GM19463 (cell line): ENCODE data around the gene PDIA6.
"Not testable (repeated sequence)": the region's sequence is repeated elsewhere in the genome, so short reads cannot be mapped to it uniquely, and the experiment has no call there.

Experiments used
- ATAC-seq: cut with Tn5 transposase; IDR thresholded peaks from one replicate; pipeline ENCODE4 v1.9.1; 2021; ENCODE audit warnings: mild to moderate bottlenecking, moderate library complexity; ENCODE audit not compliant: unreplicated experiment

The PDIA6 gene

DNA sequence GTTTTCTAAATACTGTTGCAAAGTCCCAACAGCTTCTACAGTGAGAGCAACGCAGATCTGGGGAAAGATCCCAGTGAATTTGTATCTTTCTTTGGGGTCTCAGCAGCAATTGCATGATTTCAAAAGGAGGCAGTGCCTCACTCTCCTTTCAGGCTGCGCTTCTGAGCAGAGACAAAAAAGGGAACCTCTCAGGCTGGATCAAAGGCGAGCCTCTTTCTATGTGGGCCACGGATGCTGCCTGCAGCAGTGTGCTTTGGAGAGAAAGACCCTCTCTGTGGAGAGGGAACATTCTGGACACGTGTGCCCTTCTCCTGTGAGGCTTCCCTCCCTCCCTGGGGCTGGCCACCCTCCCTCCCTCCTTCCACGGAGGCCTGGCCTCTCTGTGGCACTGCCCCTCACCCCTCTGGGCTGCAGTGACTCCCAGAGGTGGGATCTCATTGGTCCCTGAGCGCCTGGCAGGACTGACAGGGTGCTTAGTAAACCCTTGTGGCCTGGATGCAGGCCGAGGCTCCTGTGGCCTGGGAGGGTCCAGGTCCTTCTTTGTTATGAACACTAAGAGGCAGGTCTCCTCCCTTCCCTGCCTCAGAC lies 21.6 kb upstream of the PDIA6 start:
- ATAC-seq, result no peak

DNA sequence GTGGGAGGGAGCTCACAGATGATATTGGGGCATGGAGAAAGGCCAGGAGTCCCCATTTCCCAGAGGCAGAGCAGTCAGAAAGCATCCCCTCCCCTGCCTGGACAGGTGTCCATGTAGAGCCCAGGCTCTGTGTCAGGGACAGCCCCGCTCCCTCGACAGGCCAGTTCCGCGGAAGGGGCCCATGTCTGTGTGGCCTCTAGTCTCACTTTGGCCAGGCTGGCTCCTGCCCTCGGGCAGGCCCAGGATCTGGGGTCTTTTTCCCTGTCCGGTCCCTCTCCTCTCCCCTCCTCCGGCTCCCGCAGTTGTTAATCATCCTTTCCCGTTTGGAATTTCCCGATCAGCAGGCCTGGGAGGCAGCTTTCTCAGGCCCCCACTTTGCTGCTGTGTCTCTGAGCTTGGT lies 20.4 kb upstream of the PDIA6 start:
- no peak for ATAC-seq

DNA sequence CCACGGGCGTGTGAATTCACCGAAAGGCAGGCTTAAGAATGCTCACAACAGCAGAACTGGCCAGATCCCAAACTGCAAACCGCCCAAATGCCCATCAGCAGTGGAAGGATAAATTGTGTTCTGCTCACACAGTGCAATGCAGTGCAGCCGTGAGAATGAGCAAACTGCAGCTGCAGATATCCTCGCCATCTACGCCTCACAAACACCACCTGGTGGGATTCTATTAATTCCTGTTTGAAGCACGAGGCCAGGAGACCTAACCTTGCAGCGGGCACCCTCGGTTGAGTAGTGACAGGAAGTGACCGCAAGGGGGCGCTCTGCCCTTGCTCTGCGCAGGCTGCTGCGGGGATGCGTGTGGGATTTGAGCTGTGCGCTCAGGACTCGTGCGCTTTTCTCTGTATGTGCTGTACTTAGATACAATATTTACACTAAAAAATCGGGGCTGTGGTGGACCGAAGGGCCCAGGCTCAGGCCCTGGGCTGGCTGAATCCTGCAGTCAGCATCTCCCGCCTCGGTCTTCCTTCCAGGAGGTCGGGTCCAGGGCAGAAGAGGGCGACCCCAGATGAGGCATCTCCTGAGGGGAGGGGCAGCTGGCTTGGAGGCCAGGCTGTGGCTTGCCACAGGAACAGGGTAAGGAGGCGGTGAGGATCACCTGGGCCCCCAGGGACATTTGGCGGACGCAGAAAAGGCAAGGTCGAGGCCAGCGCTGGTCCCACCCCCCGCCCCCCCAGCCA lies 19.8 kb upstream of the PDIA6 start:
- ATAC-seq, result peak; percentile 84

DNA sequence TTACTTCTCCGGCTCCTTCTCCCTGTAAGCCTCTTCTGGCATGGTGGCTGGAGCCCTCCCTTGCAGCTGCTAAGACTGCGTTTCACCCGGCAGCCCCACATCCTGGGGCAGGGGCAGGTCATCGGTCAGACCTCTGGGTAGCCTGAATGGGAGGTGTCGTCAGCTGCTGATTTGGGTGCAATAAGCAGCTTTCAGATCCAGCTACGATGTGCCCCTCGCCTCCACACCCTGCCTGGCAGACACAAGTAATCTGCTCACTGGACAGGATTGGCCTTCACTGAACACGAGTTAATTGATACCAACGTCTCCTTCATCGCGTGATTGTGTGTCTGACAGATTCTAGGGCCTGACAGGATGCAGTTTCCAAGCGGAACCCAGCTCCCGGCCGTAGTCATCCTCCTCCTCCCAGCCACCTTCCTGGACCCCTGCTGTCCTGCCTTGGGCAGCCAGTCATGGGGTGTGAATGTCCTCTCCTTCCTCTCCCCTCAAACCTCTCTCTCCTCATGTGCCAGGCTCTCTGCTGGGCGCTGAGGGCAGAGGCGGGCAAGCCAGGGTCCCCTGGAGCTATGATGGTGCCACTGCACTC lies 18.9 kb upstream of the PDIA6 start:
- no peak for ATAC-seq

- ATAC-seq, result no peak
Observed at GRCh38 chr2:10830641-10831399, 18.2 kb upstream of the PDIA6 start.

DNA sequence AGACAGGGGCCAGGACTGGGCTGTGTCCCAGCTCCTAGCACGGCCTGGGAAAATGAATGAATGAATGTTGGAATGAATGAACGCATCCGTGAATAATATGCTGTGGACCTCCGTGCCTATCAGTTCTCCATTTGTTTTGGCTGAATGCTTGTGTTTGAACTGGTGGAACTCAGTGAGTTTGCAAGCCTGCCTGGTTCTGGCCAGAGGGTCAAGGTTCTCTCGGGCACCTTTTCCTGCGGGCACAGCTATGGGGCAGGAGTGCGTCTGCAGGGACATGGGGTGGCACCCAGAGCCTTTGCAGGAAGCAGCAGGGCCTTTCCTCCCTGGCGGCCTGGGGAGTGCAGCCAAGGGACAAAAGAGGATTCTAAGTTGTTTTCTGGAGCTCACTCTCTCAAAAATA lies 17.6 kb upstream of the PDIA6 start:
- ATAC-seq, result no peak

DNA sequence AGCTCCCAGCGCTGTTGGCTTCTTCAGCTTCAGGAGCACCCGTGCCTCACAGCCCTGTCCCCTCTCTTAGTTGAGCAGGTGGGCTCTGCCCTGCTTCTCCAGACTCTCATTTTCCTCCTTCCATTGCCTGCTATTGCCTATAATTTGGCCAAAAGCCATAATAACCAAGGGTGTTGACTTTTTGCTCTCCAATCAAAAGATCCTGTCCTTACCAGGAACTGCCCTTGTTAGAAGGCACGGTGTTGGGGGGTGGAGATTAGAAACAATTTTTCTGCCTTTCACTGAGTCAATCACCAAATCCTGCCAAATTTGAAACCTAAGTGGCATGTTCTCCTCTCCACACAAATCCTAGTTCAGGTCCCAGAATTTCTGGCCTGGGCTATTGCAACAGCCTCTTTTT lies 16.7 kb upstream of the PDIA6 start:
- ATAC-seq, result no peak

GRCh38 chr2:10828346-10828745 lies 15.8 kb upstream of the PDIA6 start:
- ATAC-seq, result no peak

GRCh38 chr2:10826625-10827024 lies 14.0 kb upstream of the PDIA6 start:
- ATAC-seq, result no peak

- ATAC-seq, result no peak
Observed at GRCh38 chr2:10826026-10826425, 13.4 kb upstream of the PDIA6 start.

DNA sequence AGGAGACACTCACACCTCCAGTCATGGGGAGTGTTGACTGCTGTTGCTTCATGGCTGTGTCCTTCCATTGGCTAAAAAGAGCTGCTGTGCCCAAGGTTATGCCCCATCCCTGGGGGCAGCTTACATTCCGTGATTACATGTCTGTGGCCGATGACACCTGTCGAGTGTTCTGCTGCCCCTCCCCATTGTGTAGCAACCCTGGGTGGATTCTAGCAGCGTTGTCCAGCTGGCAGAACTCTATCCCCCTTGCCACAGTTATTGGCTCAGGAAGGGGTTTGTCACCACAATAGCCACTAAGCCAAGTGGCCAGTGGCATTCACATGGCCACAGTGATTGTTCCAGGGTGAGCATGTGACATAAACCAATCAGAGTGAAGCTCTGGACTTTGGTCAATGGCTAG lies 11.6 kb upstream of the PDIA6 start:
- no peak for ATAC-seq

DNA sequence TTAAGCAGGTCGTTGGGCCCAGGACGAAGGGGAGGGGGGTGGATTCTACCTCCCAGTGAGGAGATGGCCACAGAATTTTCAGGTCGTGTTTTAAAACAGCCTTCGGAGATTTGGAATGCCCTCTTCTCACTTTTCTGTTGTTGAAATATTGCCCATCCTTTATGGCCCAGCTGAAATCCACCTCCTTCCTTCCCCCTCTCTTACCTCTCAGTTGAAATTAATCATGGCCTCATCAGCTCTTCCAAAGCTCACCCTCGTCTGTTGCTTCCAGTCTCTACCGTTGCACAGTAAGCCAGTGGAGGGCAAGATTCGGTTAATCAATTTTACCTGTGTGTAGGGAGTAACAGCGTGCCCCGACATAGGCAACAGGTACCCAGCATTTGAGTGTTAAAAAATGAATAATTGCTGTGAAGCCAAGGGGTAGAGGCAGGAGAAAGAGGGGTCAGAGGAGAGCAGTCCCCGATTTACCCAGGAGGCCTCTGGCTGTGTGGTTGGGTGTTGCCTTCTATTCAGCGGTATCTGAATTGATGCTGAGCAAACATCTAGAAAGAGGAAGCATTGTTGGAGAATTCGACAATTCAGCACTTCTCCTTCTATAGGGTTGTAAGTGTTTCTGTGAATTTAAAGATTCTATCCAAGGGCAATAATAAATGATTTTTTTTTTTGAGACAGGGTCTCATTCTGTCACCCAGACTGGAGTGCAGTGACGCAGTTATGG lies 8.6 kb upstream of the PDIA6 start:
- no peak for ATAC-seq

GRCh38 chr2:10820562-10820961 lies 8.0 kb upstream of the PDIA6 start:
- no peak for ATAC-seq

DNA sequence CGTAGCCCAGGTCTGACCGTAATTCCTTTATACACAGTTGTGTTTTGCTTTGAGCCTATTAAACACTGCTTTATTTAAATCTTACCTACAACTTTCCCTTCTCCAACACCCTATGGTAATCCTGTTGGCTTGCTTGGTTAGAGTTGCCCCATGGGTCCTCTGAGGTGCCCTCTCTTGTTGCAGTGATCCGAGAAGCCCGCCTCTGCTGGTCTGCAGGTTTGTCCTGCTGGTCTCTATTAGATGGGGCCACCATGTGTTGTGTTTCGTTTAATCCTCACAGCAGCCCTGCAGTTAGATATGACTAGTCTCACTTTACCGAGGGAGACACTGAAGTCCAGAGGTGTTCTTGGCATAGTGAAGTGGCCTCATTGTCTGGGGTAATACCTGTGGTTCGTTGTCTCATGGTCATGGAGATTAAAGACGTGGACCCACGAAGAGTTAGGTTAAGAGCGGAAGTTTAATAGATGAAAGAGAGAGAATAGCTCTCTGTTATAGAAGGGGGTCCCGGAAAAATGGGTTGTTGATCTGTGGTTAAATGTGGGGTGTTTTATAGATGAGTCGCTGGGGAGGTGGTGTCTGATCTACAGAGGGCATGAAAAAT lies 7.2 kb upstream of the PDIA6 start:
- ATAC-seq, result no peak

DNA sequence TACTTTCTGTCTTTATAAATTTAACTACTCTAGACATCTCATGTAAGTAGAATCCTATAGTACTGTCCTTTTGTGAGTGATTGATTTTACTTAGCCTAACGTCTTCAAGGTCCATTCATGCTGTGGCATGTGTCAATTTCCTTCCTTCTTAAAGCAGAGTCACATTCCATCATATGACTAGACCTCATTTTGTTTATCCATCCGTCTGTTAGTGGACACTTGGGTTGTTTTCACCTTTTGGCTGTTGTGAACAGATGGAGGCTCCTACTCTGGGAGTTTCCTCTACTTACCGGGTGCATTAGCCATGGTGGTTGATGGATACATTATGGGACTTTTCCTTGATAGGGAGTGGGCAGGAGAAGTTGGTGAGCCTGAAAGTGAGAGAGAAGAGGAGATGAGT lies 6.4 kb upstream of the PDIA6 start:
- no peak for ATAC-seq

GRCh38 chr2:10818305-10818704 lies 5.7 kb upstream of the PDIA6 start:
- not testable (repeated sequence) for ATAC-seq

DNA sequence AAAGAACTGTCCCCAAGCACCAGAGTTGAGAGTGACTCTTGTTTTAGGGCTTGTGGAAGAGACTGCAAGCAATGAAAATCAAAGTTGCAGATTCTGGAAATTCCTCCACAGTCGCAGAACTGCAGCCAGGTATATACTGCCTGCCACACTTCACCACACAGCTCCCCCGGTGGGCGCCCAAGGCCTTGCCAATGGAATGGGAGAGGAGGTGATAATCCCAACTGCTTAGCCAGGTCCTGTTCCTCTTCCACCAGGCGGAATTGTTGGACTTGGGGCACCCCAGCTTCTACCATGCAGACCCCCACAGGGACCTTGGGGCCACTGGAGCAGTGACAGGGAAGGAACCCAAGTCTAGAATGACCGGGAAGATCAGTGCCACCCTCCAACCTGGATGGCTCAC lies 4.8 kb upstream of the PDIA6 start:
- no peak for ATAC-seq

- no peak for ATAC-seq
Observed at GRCh38 chr2:10814571-10815331, 2.2 kb upstream of the PDIA6 start.

DNA sequence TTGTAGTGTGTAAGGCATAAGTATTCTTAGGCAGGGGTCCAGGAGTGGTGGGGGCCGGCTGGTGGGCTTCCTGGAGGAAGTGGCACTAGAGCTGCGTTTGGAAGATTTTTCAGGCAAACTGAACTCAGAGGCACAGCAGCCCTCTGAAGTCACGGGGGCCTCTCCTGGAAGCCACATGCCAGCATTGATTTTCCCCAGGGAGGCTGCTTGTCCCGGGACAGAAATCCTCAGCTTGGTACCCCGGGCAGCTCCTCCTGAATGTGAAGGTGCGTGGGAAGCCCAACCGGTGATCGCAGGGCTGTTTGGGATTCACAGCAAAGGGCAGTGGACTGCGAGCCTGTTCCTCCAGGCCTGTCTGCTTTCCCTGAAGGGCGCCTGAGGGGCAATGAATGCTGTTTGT lies 1.6 kb upstream of the PDIA6 start:
- no peak for ATAC-seq
